Endothelial cell (in vitro differentiated cells): ENCODE data around the gene GAS7. TPM values are rescaled to one million over a fixed set of nuclear protein-coding genes. Genes with fewer than 3 reads are reported as not detected.
"Not testable (repeated sequence)": the region's sequence is repeated elsewhere in the genome, so short reads cannot be mapped to it uniquely, and the experiment has no call there.

ENCODE experiments used
- DNase-seq: peaks from one replicate; pipeline ENCODE4 v3.0.0; 2021; ENCODE audit warnings: low spot score
- H3K27ac Mint-ChIP-seq: one replicate; pipeline ENCODE4 v1.8.0; 2021; ENCODE audit warnings: mixed read lengths, inconsistent platforms; ENCODE audit not compliant: unreplicated experiment
- H3K27me3 Mint-ChIP-seq: one replicate; pipeline ENCODE4 v1.8.0; 2021; ENCODE audit warnings: mild to moderate bottlenecking, moderate library complexity, mixed read lengths, inconsistent platforms; ENCODE audit not compliant: unreplicated experiment
- H3K36me3 Mint-ChIP-seq: one replicate; pipeline ENCODE4 v1.8.0; 2021; ENCODE audit warnings: mild to moderate bottlenecking, low read depth, mixed read lengths, inconsistent platforms; ENCODE audit not compliant: unreplicated experiment
- H3K4me1 Mint-ChIP-seq: one replicate; pipeline ENCODE4 v1.8.0; 2021; ENCODE audit warnings: mild to moderate bottlenecking, mixed read lengths, inconsistent platforms; ENCODE audit not compliant: unreplicated experiment
- H3K4me3 Mint-ChIP-seq: one replicate; pipeline ENCODE4 v1.8.0; 2021; ENCODE audit warnings: mild to moderate bottlenecking, mixed read lengths, inconsistent platforms; ENCODE audit not compliant: unreplicated experiment
- H3K9me3 Mint-ChIP-seq: one replicate; pipeline ENCODE4 v1.8.0; 2021; ENCODE audit warnings: mixed read lengths, inconsistent platforms; ENCODE audit not compliant: unreplicated experiment
- CTCF ChIP-seq: fragments of 200-600 bp; sonication (generic); IDR thresholded peaks from one replicate; pipeline ENCODE4 v1.5.0; 2021; ENCODE audit warnings: antibody characterized with exemption; ENCODE audit not compliant: unreplicated experiment
- total RNA-seq: library from RNA; stranded (reverse); fragmentation: NEBNext Ultra II Directional; extraction: Animal tissue kit (Norgen Biotek cat#: 25700); gene quantifications from one replicate; pipeline ENCODE4 v1.2.1, GENCODE V29; 2021; ENCODE audit not compliant: unreplicated experiment

Gene GAS7
- total RNA-seq, 1 donor from 2014 or later = 7.0 TPM

- Mint-ChIP-seq H3K4me3 (no peak overlapping the region), H3K36me3 (no peaks in the 10 kb centered on the region), H3K27ac (no peak overlapping the region), H3K27me3 (peaks cover 5% of the 10 kb centered on the region), H3K4me1 (peaks cover 6% of the 10 kb centered on the region), H3K9me3 (no peaks in the 10 kb centered on the region)
- TF ChIP-seq CTCF = no peak
- DNase-seq = no peak
These were observed 137.1 kb downstream of the GAS7 start for GRCh38 chr17:10061111-10061845.

GRCh38 chr17:10060526-10060925, 137.9 kb downstream of the GAS7 start:
- Mint-ChIP-seq H3K36me3 (no peaks in the 10 kb centered on the region), H3K27ac (no peak overlapping the region), H3K4me3 (no peak overlapping the region), H3K27me3 (peaks cover 5% of the 10 kb centered on the region), H3K4me1 (peaks cover 6% of the 10 kb centered on the region), H3K9me3 (no peaks in the 10 kb centered on the region)
- no peak for TF ChIP-seq CTCF
- DNase-seq = no peak

- Mint-ChIP-seq H3K4me1 (peaks cover 6% of the 10 kb centered on the region), H3K27me3 (peaks cover 5% of the 10 kb centered on the region), H3K27ac (no peak overlapping the region), H3K9me3 (no peaks in the 10 kb centered on the region), H3K4me3 (no peak overlapping the region), H3K36me3 (no peaks in the 10 kb centered on the region)
- DNase-seq = no peak
- no peak for TF ChIP-seq CTCF
These were observed 138.7 kb downstream of the GAS7 start for GRCh38 chr17:10059684-10060211.

GRCh38 chr17:10058921-10059683, 139.3 kb downstream of the GAS7 start:
- peaks cover 6% of the 10 kb centered on the region for H3K27me3 Mint-ChIP-seq
- no peak overlapping the region for H3K27ac Mint-ChIP-seq
- peaks cover 6% of the 10 kb centered on the region for H3K4me1 Mint-ChIP-seq
- no peak for DNase-seq
- no peaks in the 10 kb centered on the region for H3K36me3 Mint-ChIP-seq
- no peaks in the 10 kb centered on the region for H3K9me3 Mint-ChIP-seq
- no peak overlapping the region for H3K4me3 Mint-ChIP-seq
- TF ChIP-seq CTCF = no peak

GRCh38 chr17:10057466-10057865, 140.9 kb downstream of the GAS7 start:
- H3K4me3 Mint-ChIP-seq, DNase-seq, H3K27ac Mint-ChIP-seq, H3K27me3 Mint-ChIP-seq, H3K36me3 Mint-ChIP-seq, H3K4me1 Mint-ChIP-seq, H3K9me3 Mint-ChIP-seq: not testable (repeated sequence)
